Measurements from ENCODE around the gene TJP3.

Gene TJP3

DNA sequence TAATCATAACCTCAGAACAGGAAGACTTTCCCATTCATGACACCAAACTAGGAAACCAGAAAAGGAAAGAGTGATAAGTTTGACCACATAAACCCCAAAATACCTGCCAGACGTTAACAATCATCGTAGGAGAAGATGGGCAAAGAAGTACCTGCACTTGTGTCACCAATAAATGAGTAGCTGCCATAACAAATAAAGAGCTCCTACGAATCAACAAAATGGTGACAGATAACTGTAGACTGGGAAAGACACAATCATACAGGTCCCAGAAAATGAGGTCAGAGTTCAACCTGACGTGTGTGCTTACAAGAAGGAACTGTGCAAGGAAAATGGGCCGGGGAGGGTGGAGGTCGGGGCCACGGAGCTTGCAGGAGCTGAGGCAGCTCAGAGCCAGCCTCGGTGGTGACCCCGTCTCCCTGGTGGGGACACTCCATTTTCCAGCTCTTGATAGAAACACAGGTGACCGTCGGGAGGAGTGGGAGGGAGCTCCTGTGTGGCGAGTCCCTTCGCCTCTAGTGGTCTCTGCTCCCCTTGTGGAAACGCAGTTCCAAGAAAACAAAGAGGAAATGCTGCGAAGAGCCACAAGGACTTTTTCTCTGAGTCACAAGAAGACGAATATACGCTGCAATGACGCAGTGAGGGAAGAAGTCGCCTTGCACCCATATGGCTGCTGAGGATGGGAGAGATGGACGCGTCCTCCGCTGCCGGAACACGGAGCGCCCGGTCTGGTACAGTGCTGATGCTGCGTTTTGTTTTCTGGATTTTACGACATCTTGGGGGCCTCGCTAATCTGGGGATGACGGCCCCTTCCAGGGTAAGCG, 17.4 kb upstream of the TJP3 start:
- Histone ChIP-seq H3K9me3 (ENCODE audit: control insufficient read depth, insufficient read depth, low read length) (no peaks in the 10 kb centered on the region), H3K27me3 (ENCODE audit: control insufficient read depth, low read length) (peaks cover 6% of the 10 kb centered on the region), H3K4me1 (ENCODE audit: control insufficient read depth, low read length) (peaks cover 16% of the 10 kb centered on the region), H3K9me2 (replicated peaks; ENCODE audit: control insufficient read depth, low read length) (no peaks in the 10 kb centered on the region), H3K4me2 (ENCODE audit: low read length) (no peak overlapping the region), H3K36me3 (ENCODE audit: control insufficient read depth, low read length) (no peaks in the 10 kb centered on the region), H4K20me1 (ENCODE audit: control insufficient read depth, insufficient read depth, low read depth, low read length) (peaks cover 12% of the 10 kb centered on the region; the same call in 1 of the 2 replicates), H3K4me3 (ENCODE audit: low read length) (no peak overlapping the region), H3K27ac (ENCODE audit: low read depth, low read length) (no peak overlapping the region), H3K79me2 (ENCODE audit: control insufficient read depth, low read length) (peaks cover 9% of the 10 kb centered on the region), H3F3A (ENCODE audit: control insufficient read depth, insufficient read depth) (0 out of 2 replicates have a peak, but pooled peaks cover 2% of the 10 kb centered on the region)
- TF ChIP-seq, protein P1, sequence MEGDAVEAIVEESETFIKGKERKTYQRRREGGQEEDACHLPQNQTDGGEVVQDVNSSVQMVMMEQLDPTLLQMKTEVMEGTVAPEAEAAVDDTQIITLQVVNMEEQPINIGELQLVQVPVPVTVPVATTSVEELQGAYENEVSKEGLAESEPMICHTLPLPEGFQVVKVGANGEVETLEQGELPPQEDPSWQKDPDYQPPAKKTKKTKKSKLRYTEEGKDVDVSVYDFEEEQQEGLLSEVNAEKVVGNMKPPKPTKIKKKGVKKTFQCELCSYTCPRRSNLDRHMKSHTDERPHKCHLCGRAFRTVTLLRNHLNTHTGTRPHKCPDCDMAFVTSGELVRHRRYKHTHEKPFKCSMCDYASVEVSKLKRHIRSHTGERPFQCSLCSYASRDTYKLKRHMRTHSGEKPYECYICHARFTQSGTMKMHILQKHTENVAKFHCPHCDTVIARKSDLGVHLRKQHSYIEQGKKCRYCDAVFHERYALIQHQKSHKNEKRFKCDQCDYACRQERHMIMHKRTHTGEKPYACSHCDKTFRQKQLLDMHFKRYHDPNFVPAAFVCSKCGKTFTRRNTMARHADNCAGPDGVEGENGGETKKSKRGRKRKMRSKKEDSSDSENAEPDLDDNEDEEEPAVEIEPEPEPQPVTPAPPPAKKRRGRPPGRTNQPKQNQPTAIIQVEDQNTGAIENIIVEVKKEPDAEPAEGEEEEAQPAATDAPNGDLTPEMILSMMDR (IDR thresholded peaks at IDR 0.05; ENCODE audit: low read depth, low read length, poor library complexity, severe bottlenecking): no peak
- no peak for TF ChIP-seq EZH2phosphoT487 (IDR thresholded peaks at IDR 0.05; ENCODE audit: borderline replicate concordance, low read length)

DNA sequence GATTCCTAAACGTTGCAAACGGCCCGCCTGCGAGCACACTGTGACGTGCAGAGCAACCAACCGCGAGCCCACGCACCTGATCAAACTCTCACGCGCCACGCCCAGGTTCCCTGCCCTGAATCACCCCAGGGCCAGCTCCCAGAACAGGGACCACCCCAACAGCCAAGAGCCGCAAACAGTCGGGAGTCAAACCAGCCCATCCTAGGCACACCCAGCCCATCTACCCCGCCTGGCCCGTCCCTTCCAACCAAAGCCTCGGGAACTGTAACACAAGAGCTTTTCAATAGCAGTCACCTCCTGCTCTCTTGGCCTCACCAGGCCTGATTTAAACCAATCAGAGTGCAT, 16.8 kb upstream of the TJP3 start:
- Histone ChIP-seq H3K9me3 (ENCODE audit: control insufficient read depth, insufficient read depth, low read length) (no peaks in the 10 kb centered on the region), H4K20me1 (ENCODE audit: control insufficient read depth, insufficient read depth, low read depth, low read length) (peaks cover 12% of the 10 kb centered on the region; the same call in 1 of the 2 replicates), H3K27ac (ENCODE audit: low read depth, low read length) (no peak overlapping the region), H3K36me3 (ENCODE audit: control insufficient read depth, low read length) (no peaks in the 10 kb centered on the region), H3K4me2 (ENCODE audit: low read length) (no peak overlapping the region), H3F3A (ENCODE audit: control insufficient read depth, insufficient read depth) (0 out of 2 replicates have a peak, but pooled peaks cover 2% of the 10 kb centered on the region), H3K4me1 (ENCODE audit: control insufficient read depth, low read length) (peaks cover 16% of the 10 kb centered on the region), H3K27me3 (ENCODE audit: control insufficient read depth, low read length) (peaks cover 6% of the 10 kb centered on the region), H3K4me3 (ENCODE audit: low read length) (no peak overlapping the region), H3K9me2 (replicated peaks; ENCODE audit: control insufficient read depth, low read length) (no peaks in the 10 kb centered on the region), H3K79me2 (ENCODE audit: control insufficient read depth, low read length) (peaks cover 11% of the 10 kb centered on the region)
- no peak for TF ChIP-seq EZH2phosphoT487 (IDR thresholded peaks at IDR 0.05; ENCODE audit: borderline replicate concordance, low read length)
- TF ChIP-seq, protein P1 (IDR thresholded peaks at IDR 0.05; ENCODE audit: low read depth, low read length, poor library complexity, severe bottlenecking): no peak

DNA sequence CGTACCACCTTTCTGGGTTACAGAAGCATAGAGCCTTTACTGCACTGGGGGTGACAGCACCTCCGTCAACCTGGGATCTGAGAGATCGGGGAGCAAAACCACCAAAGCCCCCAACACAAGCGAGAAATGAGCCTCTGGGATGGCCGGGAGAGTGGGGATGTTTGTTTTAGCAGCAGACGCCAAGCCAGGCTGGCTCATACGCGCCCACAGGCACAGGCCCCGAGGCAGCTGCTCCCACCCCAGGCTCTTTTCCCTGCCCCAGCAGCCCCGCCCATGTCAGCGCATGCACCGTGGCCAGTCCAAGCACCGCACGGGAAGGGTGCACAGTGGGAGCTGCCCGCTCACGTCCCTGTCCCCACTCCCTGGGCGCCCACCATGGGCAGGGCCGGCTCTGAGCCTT, 16.5 kb upstream of the TJP3 start:
- Histone ChIP-seq H3K27ac (ENCODE audit: low read depth, low read length) (no peak overlapping the region), H3K36me3 (ENCODE audit: control insufficient read depth, low read length) (no peaks in the 10 kb centered on the region), H4K20me1 (ENCODE audit: control insufficient read depth, insufficient read depth, low read depth, low read length) (peaks cover 12% of the 10 kb centered on the region; the same call in 1 of the 2 replicates), H3K4me2 (ENCODE audit: low read length) (no peak overlapping the region), H3K4me1 (ENCODE audit: control insufficient read depth, low read length) (peaks cover 16% of the 10 kb centered on the region), H3K4me3 (ENCODE audit: low read length) (no peak overlapping the region), H3F3A (ENCODE audit: control insufficient read depth, insufficient read depth) (0 out of 2 replicates have a peak, but pooled peaks cover 2% of the 10 kb centered on the region), H3K9me2 (replicated peaks; ENCODE audit: control insufficient read depth, low read length) (no peaks in the 10 kb centered on the region), H3K9me3 (ENCODE audit: control insufficient read depth, insufficient read depth, low read length) (no peaks in the 10 kb centered on the region), H3K79me2 (ENCODE audit: control insufficient read depth, low read length) (peaks cover 12% of the 10 kb centered on the region), H3K27me3 (ENCODE audit: control insufficient read depth, low read length) (peaks cover 6% of the 10 kb centered on the region)
- TF ChIP-seq EZH2phosphoT487 (IDR thresholded peaks at IDR 0.05; ENCODE audit: borderline replicate concordance, low read length): no peak
- TF ChIP-seq, protein P1 (IDR thresholded peaks at IDR 0.05; ENCODE audit: low read depth, low read length, poor library complexity, severe bottlenecking): no peak

Measured in DOHH2 (cell line).